NCI-H2029 (cell line): ENCODE data around the gene INHA.
A peak's percentile ranks its signal among the peaks of the same experiment; 100 is the strongest.

Experiments
- DNase-seq: peaks from one replicate; lab custom pipeline; 2025; lab: John Stamatoyannopoulos, UW

INHA gene, protein sequence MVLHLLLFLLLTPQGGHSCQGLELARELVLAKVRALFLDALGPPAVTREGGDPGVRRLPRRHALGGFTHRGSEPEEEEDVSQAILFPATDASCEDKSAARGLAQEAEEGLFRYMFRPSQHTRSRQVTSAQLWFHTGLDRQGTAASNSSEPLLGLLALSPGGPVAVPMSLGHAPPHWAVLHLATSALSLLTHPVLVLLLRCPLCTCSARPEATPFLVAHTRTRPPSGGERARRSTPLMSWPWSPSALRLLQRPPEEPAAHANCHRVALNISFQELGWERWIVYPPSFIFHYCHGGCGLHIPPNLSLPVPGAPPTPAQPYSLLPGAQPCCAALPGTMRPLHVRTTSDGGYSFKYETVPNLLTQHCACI

DNA sequence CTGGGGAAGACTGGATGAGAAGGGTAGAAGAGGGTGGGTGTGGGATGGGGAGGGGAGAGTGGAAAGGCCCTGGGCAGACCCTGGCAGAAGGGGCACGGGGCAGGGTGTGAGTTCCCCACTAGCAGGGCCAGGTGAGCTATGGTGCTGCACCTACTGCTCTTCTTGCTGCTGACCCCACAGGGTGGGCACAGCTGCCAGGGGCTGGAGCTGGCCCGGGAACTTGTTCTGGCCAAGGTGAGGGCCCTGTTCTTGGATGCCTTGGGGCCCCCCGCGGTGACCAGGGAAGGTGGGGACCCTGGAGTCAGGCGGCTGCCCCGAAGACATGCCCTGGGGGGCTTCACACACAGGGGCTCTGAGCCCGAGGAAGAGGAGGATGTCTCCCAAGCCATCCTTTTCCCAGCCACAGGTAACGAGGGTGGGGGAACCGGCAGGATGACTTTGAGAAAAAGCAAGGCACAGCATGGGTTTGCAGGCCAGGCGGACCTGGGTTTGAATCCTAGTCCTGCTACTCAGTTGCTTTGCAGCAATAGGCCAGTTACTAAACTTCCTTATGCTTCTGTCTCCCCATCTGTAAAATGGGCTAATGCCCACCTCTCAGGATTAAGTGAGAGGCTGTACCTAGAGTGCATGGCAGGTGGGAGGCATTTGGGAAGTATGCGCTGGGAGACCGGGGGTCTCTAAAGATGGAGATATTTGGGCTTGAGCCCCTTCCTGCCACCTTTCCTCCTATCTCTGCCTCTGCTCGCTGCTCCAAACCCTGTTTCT is at the start of gene INHA:
Gene INHA, plus strand, starts transcription at position 74 of the 765 bp plus-strand sequence. Its CDS starts 65 bp downstream, at position 139.
- no peak for DNase-seq

GRCh38 chr2:219523031-219523671 is 49.0 kb upstream of the INHA start:
- DNase-seq = no peak

- no peak for DNase-seq
Measured at GRCh38 chr2:219524817-219525216, 47.3 kb upstream of the INHA start.

- no peak for DNase-seq
Measured at GRCh38 chr2:219525533-219526232, 46.4 kb upstream of the INHA start.

- DNase-seq = no peak
Measured at GRCh38 chr2:219526320-219527075, 45.6 kb upstream of the INHA start.

DNA sequence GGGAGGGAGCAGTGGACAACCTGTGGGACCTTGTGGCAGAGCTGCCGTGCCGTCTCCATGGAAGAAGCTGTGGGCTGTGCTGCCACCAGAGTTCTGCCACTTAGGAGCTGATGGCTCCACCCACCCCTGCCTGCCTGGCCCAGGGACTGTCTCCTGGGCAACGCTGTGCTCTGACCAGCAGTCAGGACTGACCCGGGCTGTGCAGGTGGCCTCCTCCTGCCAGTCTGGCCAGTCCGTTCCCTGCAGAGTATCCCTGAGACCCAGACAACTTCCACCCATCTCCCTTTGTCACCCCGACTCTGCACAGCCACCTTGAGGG is 45.1 kb upstream of the INHA start:
- DNase-seq = no peak

GRCh38 chr2:219527472-219527871 is 44.6 kb upstream of the INHA start:
- DNase-seq = no peak

- peak; percentile 60 for DNase-seq
Measured at GRCh38 chr2:219530048-219530963, 41.8 kb upstream of the INHA start.

GRCh38 chr2:219531639-219532377 is 40.3 kb upstream of the INHA start:
- DNase-seq = no peak

DNA sequence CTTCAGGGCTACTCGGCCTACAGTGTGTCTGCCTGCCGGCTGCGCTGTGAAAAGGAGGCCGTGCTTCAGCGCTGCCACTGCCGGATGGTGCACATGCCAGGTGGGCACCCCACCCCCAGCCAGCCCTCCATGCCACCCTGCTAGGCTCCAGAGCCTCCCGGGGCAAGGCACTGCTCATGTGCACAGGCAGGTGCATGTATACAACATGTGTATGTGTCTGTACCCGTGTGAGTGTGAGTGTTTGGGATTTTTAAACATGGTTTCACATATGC is 39.8 kb upstream of the INHA start:
- no peak for DNase-seq

GRCh38 chr2:219533930-219534661 is 38.0 kb upstream of the INHA start:
- DNase-seq = no peak

- DNase-seq = no peak
Measured at GRCh38 chr2:219536425-219536824, 35.7 kb upstream of the INHA start.

GRCh38 chr2:219536967-219537366 is 35.1 kb upstream of the INHA start:
- no peak for DNase-seq

- no peak for DNase-seq
Measured at GRCh38 chr2:219537657-219538488, 34.2 kb upstream of the INHA start.

DNA sequence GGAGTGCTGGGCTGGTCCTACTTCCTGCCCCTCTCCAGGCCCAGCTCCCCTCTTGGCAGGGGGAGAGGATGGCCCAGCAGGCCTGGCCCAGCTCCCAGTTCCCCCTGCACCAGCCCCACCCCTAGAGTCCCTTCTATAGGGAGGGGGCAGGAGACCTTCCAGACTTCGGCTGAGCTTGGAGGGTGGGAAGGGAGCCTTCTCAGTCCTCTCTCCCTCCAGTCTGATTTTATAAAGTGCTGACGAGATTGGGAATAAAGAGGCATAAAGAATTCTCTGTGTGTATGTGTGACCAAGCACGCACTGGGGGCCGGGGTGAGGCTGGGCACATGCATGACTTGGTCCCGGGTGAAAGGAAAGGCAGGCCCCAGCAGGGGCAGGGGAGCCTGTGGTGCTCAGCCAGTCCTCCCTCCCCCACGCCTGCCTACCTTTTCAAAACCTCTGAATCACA is 33.6 kb upstream of the INHA start:
- DNase-seq = no peak

DNA sequence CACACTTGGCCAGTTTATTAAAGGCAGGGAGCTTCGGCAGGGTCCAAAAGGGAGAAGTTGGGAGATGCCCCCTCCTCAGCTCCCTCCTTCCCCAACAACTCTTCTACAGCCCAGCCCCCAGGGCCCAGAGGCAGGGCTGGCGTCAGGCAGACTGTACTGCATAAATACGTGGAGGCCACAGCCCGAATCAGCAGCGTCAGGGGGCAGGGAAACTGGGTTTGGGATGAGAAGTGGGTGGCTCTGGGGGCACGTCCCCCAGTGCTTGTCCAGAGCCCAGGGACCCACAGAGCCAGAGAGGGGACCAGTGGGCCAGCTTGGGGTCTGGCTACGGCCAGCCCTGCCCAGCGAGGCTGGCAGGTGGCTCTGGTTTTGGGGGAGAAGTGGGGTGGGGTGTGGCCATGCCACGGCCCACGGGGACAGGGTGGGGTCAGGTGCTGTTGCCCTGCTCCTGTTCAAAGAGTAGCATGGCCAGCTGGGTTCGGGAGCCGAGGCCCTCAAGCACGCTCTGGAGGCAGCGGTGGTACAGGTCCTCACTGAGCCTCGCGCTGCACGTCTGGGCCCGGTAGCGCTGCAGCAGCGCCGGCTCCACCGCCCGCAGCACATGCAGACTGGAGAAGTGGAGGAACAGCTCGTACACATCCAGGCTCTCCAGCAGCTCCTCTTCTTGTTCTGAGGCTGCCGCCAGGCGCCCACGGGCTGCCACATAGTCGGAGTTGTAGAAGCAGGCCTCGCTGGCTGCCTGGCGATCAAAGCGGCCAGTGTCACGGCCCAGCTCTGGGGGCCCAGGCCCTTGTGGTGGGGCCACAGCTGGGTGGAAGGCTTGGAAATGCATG is 32.9 kb upstream of the INHA start:
- DNase-seq = no peak

- DNase-seq = no peak
Measured at GRCh38 chr2:219539926-219540678, 32.0 kb upstream of the INHA start.
